Neural progenitor cell (in vitro differentiated cells): ENCODE results near the gene SEMA3E. TPM values are rescaled to one million over a fixed set of nuclear protein-coding genes. Genes with fewer than 3 reads are reported as not detected.

Source experiments
- DNase-seq: peaks from one replicate; pipeline ENCODE4 v3.0.0-alpha.2; 2016; ENCODE audit warnings: low spot score
- H2AFZ ChIP-seq: fragments of 200-600 bp; sonication (generic); replicated peaks from 2 replicates; pipeline ENCODE4 v1.6.1; 2016; ENCODE audit warnings: antibody characterized with exemption
- H3F3A ChIP-seq: fragments of 200-600 bp; sonication (generic); 2 replicates; pipeline ENCODE4 v1.6.1; 2016; ENCODE audit warnings: antibody characterized with exemption, low read depth
- H3K27ac ChIP-seq: fragments of 200-600 bp; sonication (generic); 2 replicates; pipeline ENCODE4 v1.5.1; 2016; ENCODE audit warnings: mild to moderate bottlenecking
- H3K27me3 ChIP-seq: fragments of 200-600 bp; sonication (generic); 2 replicates; pipeline ENCODE4 v1.6.1; 2016; ENCODE audit warnings: mild to moderate bottlenecking, moderate library complexity
- H3K36me3 ChIP-seq: fragments of 200-600 bp; sonication (generic); 2 replicates; pipeline ENCODE4 v1.5.1; 2016
- H3K4me1 ChIP-seq: fragments of 200-600 bp; sonication (generic); 2 replicates; pipeline ENCODE4 v1.6.1; 2016; ENCODE audit warnings: mixed run types
- H3K4me2 ChIP-seq: fragments of 200-600 bp; sonication (generic); 2 replicates; pipeline ENCODE4 v1.6.1; 2016
- H3K4me3 ChIP-seq: fragments of 200-600 bp; sonication (generic); 2 replicates; pipeline ENCODE4 v1.5.1; 2016
- H3K79me2 ChIP-seq: fragments of 200-600 bp; sonication (generic); 2 replicates; pipeline ENCODE4 v1.6.1; 2016; ENCODE audit warnings: low read depth
- H3K9ac ChIP-seq: fragments of 200-600 bp; sonication (generic); 2 replicates; pipeline ENCODE4 v1.6.1; 2016
- H3K9me3 ChIP-seq: fragments of 200-600 bp; sonication (generic); 2 replicates; pipeline ENCODE4 v1.5.1; 2016; ENCODE audit warnings: low read depth
- H4K20me1 ChIP-seq: fragments of 200-600 bp; sonication (generic); 2 replicates; pipeline ENCODE4 v1.6.1; 2016; ENCODE audit warnings: low read depth
- H3K27ac Mint-ChIP-seq: 3 replicates; pipeline ENCODE4 v1.8.0; 2021; ENCODE audit warnings: mixed read lengths
- H3K27me3 Mint-ChIP-seq: 2 replicates; pipeline ENCODE4 v1.8.0; 2022; ENCODE audit warnings: low read depth, mild to moderate bottlenecking, inconsistent platforms, moderate library complexity, mixed read lengths; ENCODE audit not compliant: insufficient read depth
- H3K36me3 Mint-ChIP-seq: 3 replicates; pipeline ENCODE4 v1.8.0; 2021; ENCODE audit warnings: mixed read lengths
- H3K4me1 Mint-ChIP-seq: 3 replicates; pipeline ENCODE4 v1.8.0; 2021; ENCODE audit warnings: mixed read lengths
- H3K4me3 Mint-ChIP-seq: 3 replicates; pipeline ENCODE4 v1.8.0; 2021; ENCODE audit warnings: mild to moderate bottlenecking, moderate library complexity, mixed read lengths
- H3K9me3 Mint-ChIP-seq: 3 replicates; pipeline ENCODE4 v1.8.0; 2020; ENCODE audit warnings: mixed read lengths
- EZH2 ChIP-seq: fragments of 200-600 bp; sonication (generic); IDR thresholded peaks from 2 replicates; pipeline ENCODE4 v1.6.1; 2017; ENCODE audit warnings: antibody characterized with exemption, mild to moderate bottlenecking, moderate library complexity
- EZH2phosphoT487 ChIP-seq: fragments of 200-600 bp; sonication (generic); IDR thresholded peaks from 2 replicates; pipeline ENCODE4 v1.6.1; 2017; ENCODE audit warnings: antibody characterized with exemption
- total RNA-seq: library from RNA; depleted of rRNA; stranded (reverse); fragments of >200 nt; gene quantifications from 2 replicates; pipeline ENCODE4 v1.2.3, GENCODE V29; 2015; ENCODE audit warnings: low replicate concordance
- TF ChIP-seq, protein P1 (sequence below): fragments of 200-600 bp; sonication (generic); IDR thresholded peaks from 2 replicates; pipeline ENCODE4 v1.5.1; 2017; ENCODE audit warnings: antibody characterized with exemption, mild to moderate bottlenecking

Gene SEMA3E
- total RNA-seq, 1 donor from 2014 or later, result 5.5 TPM

DNA sequence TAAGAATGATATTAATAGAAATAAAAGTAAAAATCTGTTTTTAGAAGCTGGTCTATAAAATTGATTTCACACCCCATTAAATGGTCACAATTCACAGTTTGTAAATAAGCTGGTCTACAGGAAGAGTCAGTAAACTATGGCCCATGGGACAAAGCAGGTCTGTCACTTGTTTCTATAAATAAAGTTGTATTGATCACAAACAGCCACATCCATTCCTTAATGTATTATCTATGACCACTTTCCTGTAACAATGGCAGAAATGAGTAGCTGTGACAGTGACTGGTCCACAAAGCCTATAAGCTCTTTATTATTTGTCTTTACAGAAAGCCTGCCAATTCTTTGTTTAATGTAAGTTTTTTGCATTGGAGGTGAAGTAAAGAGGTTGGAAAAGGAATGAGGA is 114.5 kb downstream of the SEMA3E start:
- Histone ChIP-seq H3K4me1 (peaks cover 12% of the 10 kb centered on the region), H3K9me3 (peaks cover 3% of the 10 kb centered on the region), H3K27me3 (no peaks in the 10 kb centered on the region), H4K20me1 (no peaks in the 10 kb centered on the region), H3K36me3 (no peaks in the 10 kb centered on the region), H3F3A (no peaks in the 10 kb centered on the region), H3K4me3 (no peak overlapping the region), H3K4me2 (no peak overlapping the region), H3K27ac (no peak overlapping the region), H3K79me2 (no peaks in the 10 kb centered on the region), H2AFZ (peak overlapping the region; percentile 8), H3K9ac (no peak overlapping the region)
- no peaks in the 10 kb centered on the region for H3K36me3 Mint-ChIP-seq
- DNase-seq, result no peak
- no peak overlapping the region for H3K27ac Mint-ChIP-seq
- TF ChIP-seq EZH2phosphoT487 (no peak), EZH2 (no peak)
- TF ChIP-seq, protein P1, sequence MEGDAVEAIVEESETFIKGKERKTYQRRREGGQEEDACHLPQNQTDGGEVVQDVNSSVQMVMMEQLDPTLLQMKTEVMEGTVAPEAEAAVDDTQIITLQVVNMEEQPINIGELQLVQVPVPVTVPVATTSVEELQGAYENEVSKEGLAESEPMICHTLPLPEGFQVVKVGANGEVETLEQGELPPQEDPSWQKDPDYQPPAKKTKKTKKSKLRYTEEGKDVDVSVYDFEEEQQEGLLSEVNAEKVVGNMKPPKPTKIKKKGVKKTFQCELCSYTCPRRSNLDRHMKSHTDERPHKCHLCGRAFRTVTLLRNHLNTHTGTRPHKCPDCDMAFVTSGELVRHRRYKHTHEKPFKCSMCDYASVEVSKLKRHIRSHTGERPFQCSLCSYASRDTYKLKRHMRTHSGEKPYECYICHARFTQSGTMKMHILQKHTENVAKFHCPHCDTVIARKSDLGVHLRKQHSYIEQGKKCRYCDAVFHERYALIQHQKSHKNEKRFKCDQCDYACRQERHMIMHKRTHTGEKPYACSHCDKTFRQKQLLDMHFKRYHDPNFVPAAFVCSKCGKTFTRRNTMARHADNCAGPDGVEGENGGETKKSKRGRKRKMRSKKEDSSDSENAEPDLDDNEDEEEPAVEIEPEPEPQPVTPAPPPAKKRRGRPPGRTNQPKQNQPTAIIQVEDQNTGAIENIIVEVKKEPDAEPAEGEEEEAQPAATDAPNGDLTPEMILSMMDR, result no peak
- no peak overlapping the region for H3K4me3 Mint-ChIP-seq
- peaks cover 2% of the 10 kb centered on the region for H3K27me3 Mint-ChIP-seq
- H3K9me3 Mint-ChIP-seq, result no peaks in the 10 kb centered on the region
- H3K4me1 Mint-ChIP-seq, result peaks cover 6% of the 10 kb centered on the region

DNA sequence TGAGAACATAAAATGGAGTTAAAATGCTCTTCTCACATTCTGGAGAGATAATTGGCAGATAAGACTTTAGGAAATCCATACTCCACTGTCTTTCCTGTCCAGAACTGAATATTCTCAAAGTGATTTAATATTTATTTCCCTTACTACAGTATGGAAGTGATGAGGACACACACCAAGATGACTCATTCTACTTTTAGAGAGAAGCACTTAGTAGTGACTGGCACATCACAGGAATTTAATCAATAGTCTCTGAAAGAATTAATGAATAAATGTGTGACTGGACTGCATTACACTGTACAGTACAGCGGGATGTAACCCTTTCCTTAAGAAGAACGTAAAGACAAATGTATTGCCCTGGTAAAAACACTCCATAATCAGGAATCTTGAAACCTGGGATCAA is 116.7 kb downstream of the SEMA3E start:
- Histone ChIP-seq H3F3A (no peaks in the 10 kb centered on the region), H3K79me2 (no peaks in the 10 kb centered on the region), H3K9ac (no peak overlapping the region), H3K4me2 (no peak overlapping the region), H3K4me1 (peaks cover 12% of the 10 kb centered on the region), H2AFZ (no peak overlapping the region), H3K27me3 (no peaks in the 10 kb centered on the region), H3K4me3 (no peak overlapping the region), H3K36me3 (no peaks in the 10 kb centered on the region), H4K20me1 (no peaks in the 10 kb centered on the region), H3K9me3 (peaks cover 3% of the 10 kb centered on the region), H3K27ac (no peak overlapping the region)
- DNase-seq, result no peak
- TF ChIP-seq, protein P1, result no peak
- TF ChIP-seq EZH2phosphoT487, result no peak
- no peak for TF ChIP-seq EZH2
- H3K27me3 Mint-ChIP-seq, result peaks cover 2% of the 10 kb centered on the region
- H3K36me3 Mint-ChIP-seq, result no peaks in the 10 kb centered on the region
- peaks cover 6% of the 10 kb centered on the region for H3K4me1 Mint-ChIP-seq
- no peak overlapping the region for H3K27ac Mint-ChIP-seq
- H3K9me3 Mint-ChIP-seq, result no peaks in the 10 kb centered on the region
- H3K4me3 Mint-ChIP-seq, result no peak overlapping the region

DNA sequence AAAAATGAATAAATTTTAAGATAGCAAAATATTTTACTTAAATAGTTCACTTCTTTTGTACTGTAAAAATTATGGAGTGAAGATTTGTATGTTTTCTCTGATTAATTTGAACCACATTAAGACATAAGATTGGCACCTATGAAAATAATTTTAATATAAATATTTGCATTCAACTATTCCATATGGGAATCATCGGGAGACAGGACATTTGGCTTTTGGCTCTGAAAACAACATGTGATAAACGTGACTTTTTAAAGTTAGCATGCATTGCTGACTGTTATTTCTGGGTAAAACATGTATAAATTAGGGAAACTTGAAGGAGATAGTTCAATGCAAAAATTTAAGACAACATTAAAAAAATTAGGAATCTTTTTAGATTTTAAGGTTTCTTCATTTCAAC is 117.2 kb downstream of the SEMA3E start:
- H3K27ac ChIP-seq, result no peak overlapping the region
- no peak for DNase-seq
- H3K4me1 ChIP-seq, result peaks cover 12% of the 10 kb centered on the region
- no peaks in the 10 kb centered on the region for H3F3A ChIP-seq
- no peak overlapping the region for H3K4me3 Mint-ChIP-seq
- peaks cover 2% of the 10 kb centered on the region for H3K27me3 Mint-ChIP-seq
- TF ChIP-seq, protein P1, result no peak
- no peak for TF ChIP-seq EZH2phosphoT487
- no peak for TF ChIP-seq EZH2
- H3K9me3 ChIP-seq, result peaks cover 3% of the 10 kb centered on the region
- H3K36me3 ChIP-seq, result no peaks in the 10 kb centered on the region
- H3K79me2 ChIP-seq, result no peaks in the 10 kb centered on the region
- no peaks in the 10 kb centered on the region for H3K27me3 ChIP-seq
- H3K4me2 ChIP-seq, result no peak overlapping the region
- no peaks in the 10 kb centered on the region for H4K20me1 ChIP-seq
- no peak overlapping the region for H3K4me3 ChIP-seq
- no peak overlapping the region for H3K9ac ChIP-seq
- no peaks in the 10 kb centered on the region for H3K9me3 Mint-ChIP-seq
- no peaks in the 10 kb centered on the region for H3K36me3 Mint-ChIP-seq
- peaks cover 6% of the 10 kb centered on the region for H3K4me1 Mint-ChIP-seq
- no peak overlapping the region for H2AFZ ChIP-seq
- no peak overlapping the region for H3K27ac Mint-ChIP-seq
